DMS114 treated with DMSO at 0.1 percent for 48 hours (cell line): ENCODE results near the gene C16orf54.
A peak's percentile ranks its signal among the peaks of the same experiment; 100 is the strongest.
"Not testable (repeated sequence)": the region's sequence is repeated elsewhere in the genome, so short reads cannot be mapped to it uniquely, and the experiment has no call there.

Experiments
- DNase-seq: peaks from one replicate; lab custom pipeline; 2025; ENCODE audit not compliant: unreplicated experiment; lab: John Stamatoyannopoulos, UW

C16orf54 gene

GRCh38 chr16:29745853-29746345 is at the start of gene C16orf54:
C16orf54 (minus strand) TSS chr16:29745990; CDS start chr16:29744951, 1,039 bp downstream.
- no peak for DNase-seq

GRCh38 chr16:29794231-29794710 is 48.5 kb upstream of the C16orf54 start:
- no peak for DNase-seq

- DNase-seq: not testable (repeated sequence)
These were observed 47.4 kb upstream of the C16orf54 start for GRCh38 chr16:29793153-29793552.

GRCh38 chr16:29791845-29792807 is 46.3 kb upstream of the C16orf54 start:
- no peak for DNase-seq

- DNase-seq: no peak
These were observed 45.4 kb upstream of the C16orf54 start for GRCh38 chr16:29790949-29791844.

GRCh38 chr16:29790183-29790948 is 44.6 kb upstream of the C16orf54 start, which contains the start of gene KIF22:
KIF22 (plus strand) TSS chr16:29790751; CDS start chr16:29790760, 9 bp downstream.
- DNase-seq: peak; percentile 94

- no peak for DNase-seq
These were observed 44.0 kb upstream of the C16orf54 start for GRCh38 chr16:29789775-29790182.

- not testable (repeated sequence) for DNase-seq
These were observed 41.4 kb upstream of the C16orf54 start for GRCh38 chr16:29787155-29787554.

GRCh38 chr16:29784901-29785500 is 39.2 kb upstream of the C16orf54 start:
- peak; percentile 50 for DNase-seq

GRCh38 chr16:29784157-29784556 is 38.4 kb upstream of the C16orf54 start:
- DNase-seq: no peak

- DNase-seq: not testable (repeated sequence)
These were observed 37.5 kb upstream of the C16orf54 start for GRCh38 chr16:29783094-29783953.

- DNase-seq: no peak
These were observed 33.7 kb upstream of the C16orf54 start for GRCh38 chr16:29779474-29779873.

GRCh38 chr16:29777576-29778350 is 32.0 kb upstream of the C16orf54 start, which contains the start of gene ZG16:
ZG16 (plus strand) TSS chr16:29778256; CDS start chr16:29779267, 1,011 bp downstream.
- DNase-seq: no peak

GRCh38 chr16:29775742-29776408 is 30.1 kb upstream of the C16orf54 start:
- no peak for DNase-seq

- no peak for DNase-seq
These were observed 28.9 kb upstream of the C16orf54 start for GRCh38 chr16:29774730-29775129.

GRCh38 chr16:29772330-29772729 is 26.5 kb upstream of the C16orf54 start:
- not testable (repeated sequence) for DNase-seq

- DNase-seq: no peak
These were observed 24.6 kb upstream of the C16orf54 start for GRCh38 chr16:29770250-29770929.
